Hematopoietic multipotent progenitor cell (in vitro differentiated cells): ENCODE measurements around the gene PNP. TPM values are rescaled to one million over a fixed set of nuclear protein-coding genes. Genes with fewer than 3 reads are reported as not detected.
"Not testable (repeated sequence)": the region's sequence is repeated elsewhere in the genome, so short reads cannot be mapped to it uniquely, and the experiment has no call there.

Experiments
- DNase-seq, 3 donors: peaks; one replicate each; pipeline ENCODE4 v3.0.0-alpha.2; 2011 to 2015; ENCODE audit warnings: low read depth in 2 of 3, low spot score in 2 of 3
- total RNA-seq: library from RNA; depleted of rRNA; stranded (reverse); fragments of >200 nt; gene quantifications from one replicate; pipeline ENCODE4 v1.2.3, GENCODE V29; 2012

PNP gene
- total RNA-seq = 86.4 TPM

GRCh38 chr14:20469242-20469889, at the start of gene PNP:
Gene PNP, plus strand, starts transcription at chr14:20469406. Its CDS starts 119 bp downstream, at chr14:20469525.
- DNase-seq = peak; percentile 81 to 90 (median 87)

DNA sequence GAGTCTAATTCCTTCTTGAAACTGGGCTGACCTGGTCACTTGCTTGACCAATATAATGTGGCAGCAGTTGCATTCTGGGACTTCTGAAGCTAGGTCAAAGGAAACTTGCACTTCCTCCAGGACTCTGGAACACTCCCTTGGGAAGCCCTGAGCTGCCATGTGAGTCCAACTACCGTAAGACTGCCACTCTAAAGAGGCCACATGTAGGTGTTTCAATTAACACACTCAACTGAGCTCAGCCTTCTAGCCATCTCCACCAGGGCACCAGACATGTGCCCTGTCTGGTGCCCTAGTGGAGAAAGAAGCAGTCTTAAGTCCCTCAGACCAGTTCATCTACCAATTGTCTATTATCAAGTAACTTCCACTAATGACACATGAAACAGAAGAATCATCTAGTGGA, 49.8 kb upstream of the PNP start:
- peak in 1 of 3 donors; percentile 5 for DNase-seq

DNA sequence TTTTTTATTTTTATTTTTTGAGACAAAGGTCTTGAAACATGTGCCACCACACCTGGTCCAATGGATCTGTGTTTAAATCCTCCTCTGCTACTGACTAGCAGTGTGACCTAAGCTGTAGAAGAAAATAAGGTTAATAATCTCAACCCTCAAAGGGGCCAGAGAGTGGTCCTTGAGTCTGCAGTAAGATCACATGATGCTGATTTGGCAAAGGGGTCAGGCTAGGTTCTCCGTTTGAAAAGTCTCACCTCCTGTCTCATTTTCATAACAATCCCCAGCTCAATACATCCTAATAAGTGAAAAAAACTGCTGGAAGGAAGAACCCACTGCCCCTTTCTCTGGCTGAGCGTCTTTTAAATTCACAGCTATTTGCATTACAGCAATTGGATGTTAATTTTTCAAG, 47.9 kb upstream of the PNP start:
- DNase-seq = no peak

GRCh38 chr14:20422886-20423285, 46.3 kb upstream of the PNP start:
- DNase-seq = no peak

DNA sequence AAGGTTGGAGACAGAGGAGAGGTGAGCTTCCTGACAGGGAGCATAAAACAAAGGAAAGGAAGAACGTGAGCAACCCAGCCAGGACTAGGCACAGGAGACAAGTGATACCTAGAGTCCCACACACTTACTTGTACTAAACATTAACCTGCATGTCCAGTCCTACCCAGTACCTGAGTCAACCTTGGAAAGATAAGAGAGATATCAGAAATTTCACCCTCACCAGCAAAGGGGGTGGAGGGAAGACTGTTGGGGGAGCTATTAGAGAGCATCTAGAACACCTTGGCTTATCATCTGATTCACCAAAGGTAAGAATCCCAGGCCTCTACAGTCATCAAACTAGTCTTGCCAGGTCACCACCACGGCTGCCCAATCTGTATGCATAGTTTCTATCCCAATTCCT, 44.4 kb upstream of the PNP start:
- no peak for DNase-seq

GRCh38 chr14:20427231-20428009, 41.8 kb upstream of the PNP start:
- peak in 2 of 3 donors; percentile 54 to 67 for DNase-seq

GRCh38 chr14:20428010-20428365, 41.2 kb upstream of the PNP start:
- DNase-seq = no peak

- peak in 1 of 3 donors; percentile 22 for DNase-seq
Measured at GRCh38 chr14:20428802-20429201, 40.4 kb upstream of the PNP start.

- peak in 1 of 3 donors; percentile 14 for DNase-seq
Measured at GRCh38 chr14:20429801-20430669, 39.2 kb upstream of the PNP start.

GRCh38 chr14:20434701-20435581, 34.3 kb upstream of the PNP start:
- no peak for DNase-seq

DNA sequence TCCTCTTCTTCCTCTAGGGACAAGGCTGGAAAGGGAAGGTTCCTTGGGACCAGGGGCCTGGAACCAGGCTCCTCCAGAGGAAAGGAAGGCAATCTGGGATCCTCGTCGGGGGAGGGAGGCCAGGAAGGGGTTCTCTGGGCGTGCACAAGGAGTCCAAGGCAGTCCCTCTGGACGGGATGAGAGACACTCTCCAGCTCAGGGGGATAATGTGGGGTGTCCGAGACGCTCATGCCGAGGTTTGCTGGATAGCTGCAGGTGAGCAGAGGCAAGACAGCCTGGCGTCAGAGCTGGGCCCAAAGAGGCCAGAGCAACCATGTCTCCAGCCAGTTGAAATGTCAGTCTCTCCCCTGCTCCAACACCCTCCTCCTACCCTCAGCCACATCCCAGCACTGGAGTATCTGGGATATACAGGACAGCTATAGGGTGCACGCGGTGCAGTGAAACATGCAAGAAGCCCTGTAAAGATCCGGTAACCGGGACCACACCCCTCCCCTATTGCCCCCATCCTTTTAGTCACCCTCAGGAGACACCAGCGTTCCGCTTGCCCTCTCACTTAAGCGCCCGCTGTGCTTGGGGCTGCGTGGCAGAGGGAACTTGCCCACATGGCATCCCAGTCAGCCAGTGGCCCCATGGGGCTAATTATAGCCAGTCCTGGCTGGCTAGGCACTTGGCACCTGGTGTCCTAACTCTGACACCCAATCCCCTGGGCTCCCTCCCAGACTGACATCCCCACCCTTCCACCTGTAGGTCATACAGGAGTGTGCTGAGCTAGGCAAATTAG, 33.4 kb upstream of the PNP start, which contains the start of gene KLHL33:
Gene KLHL33 (minus strand): TSS at position 585 of the 781 bp plus-strand sequence. CDS start 355 bp downstream, at position 230.
- no peak for DNase-seq

DNA sequence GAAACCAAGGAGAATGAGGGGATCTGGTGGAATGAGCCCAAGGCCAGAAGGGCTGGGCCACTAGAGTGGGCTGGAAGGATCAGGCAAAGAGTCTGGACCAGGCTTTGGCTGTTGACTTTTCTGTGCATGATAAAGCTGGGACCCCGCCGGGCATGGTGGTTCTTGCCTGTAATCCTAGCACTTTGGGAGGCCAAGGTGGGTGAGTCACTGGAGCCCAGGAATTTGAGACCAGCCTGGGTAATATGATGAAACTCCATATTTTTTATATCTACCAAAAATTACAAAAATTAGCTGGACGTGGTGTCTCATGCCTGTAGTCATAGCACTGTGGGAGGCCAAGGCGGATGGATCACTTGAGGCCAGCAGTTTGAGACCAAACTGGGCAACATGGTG, 32.8 kb upstream of the PNP start:
- no peak for DNase-seq

DNA sequence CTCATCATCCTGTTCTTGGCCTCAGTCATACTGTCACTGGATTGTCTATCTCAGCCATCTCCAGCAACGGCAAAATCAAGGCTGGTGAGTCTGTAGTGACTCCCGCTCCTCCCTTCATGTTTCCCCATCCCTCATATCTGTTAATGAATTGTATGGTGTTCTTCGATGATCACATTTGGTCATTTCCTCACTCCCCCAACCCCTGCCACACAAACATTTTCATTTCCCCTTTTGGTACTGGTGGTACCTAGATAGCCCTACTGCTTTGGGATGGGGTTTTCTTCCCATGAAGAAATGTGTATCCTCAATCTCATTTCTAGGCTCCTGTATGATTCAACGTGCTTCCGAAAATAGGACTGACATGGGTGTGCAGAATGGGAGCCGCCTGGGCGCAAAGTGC, 30.5 kb upstream of the PNP start:
- DNase-seq = no peak

DNA sequence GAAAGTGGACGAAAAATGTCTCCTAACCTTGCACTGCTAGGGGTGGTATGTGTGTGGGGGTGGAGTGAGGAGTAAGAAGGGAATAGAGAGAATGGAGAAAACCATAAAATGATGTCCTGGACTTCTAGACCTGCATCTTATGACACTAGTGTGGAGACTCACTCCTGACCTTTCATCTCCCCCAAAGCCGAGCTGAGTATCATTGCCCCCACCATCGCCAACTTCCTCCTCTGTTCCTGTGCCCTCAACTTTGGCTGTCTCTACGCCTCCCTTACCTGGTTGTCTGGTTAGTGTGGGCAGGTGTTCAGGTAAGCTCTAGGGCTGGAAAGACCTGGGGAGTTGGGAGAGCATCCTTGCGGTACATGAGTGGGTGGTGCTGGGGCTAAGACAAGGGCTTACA, 28.7 kb upstream of the PNP start:
- DNase-seq = no peak

- DNase-seq = peak in 1 of 3 donors; percentile 41
Measured at GRCh38 chr14:20440882-20441281, 28.3 kb upstream of the PNP start.

DNA sequence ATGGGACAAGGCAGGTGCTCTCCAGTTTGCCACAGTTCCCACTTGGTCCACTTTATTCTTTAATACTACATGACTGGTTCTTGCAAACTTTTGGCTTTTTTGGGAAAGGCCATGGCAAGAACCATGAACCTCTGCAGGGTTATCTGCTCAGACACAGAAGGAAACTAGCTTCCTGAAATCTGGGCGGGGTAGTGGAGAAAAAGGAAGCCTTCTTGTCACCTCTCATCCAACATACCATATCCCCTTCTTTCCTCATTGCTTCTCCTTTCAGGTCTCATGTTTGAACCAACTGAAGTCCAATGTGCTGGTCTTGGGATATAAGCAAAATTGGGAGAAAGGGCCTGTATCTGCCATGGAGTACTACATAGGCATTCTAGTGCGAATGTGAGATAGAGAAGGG, 27.7 kb upstream of the PNP start:
- DNase-seq = no peak

GRCh38 chr14:20443650-20444049, 25.6 kb upstream of the PNP start:
- DNase-seq = not testable (repeated sequence)

- no peak for DNase-seq
Measured at GRCh38 chr14:20446889-20447288, 22.3 kb upstream of the PNP start.

GRCh38 chr14:20452831-20453230, 16.4 kb upstream of the PNP start:
- not testable (repeated sequence) for DNase-seq
